ENCODE results near the gene PPFIA1.
A peak's percentile ranks its signal among the peaks of the same experiment; 100 is the strongest.
"Not testable (repeated sequence)": the region's sequence is repeated elsewhere in the genome, so short reads cannot be mapped to it uniquely, and the experiment has no call there.

PPFIA1 gene

DNA sequence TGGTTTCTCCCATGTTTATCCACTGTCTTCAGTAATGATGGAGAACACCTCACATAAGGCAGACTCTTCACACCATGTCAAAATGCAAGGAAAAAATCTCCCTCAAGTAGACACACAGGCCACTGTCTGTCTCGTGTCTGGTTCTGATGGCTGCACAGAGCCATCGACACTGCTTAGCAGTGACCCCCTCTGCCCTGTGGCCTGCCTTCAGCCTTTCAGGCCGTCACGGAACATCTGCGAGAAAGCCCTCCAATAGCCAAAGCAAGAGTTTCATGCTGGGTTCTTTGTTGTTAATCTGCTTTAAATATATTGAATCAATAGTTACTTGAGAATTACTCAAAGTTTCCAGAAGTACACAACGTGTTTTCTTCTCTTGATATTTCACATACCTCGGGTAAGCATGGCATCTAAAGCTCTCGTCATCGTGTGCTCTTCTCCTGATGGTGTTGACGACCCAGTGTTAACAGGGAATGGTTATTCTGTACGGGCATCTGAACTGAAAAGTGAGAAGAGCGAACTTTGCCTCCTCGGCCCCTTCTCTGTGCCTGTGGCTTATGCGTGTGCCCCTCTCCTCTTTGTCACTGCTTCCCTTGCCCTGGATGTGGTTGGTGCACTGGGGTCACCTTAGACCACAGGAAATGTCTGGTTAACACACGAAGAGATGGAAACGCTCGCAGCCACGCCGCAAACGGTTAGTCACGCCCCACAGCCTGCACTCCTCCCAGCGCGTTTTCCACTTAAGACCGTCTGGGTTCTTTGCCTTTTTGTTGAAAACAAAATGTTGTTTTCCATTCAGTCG, 94.5 kb downstream of the PPFIA1 start:
- peak; percentile 89 for DNase-seq

DNA sequence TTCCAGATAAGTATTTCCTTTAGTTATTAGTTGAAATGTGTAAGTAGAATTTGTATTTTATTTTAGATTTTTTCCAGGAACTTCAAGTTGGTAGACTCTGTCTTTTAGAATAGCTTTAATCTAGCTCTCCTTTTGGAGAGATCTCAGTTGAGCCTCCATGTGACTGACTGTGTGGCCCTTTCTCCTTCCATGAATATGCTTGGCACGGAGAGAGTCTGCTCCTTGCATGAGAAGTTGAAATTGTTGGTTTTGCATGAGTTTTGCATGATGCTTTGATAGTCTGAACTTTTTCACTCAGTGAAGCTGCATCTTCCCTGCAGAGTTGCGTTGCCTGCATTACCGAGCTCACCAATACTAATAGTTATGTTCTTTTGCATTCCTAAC, 95.0 kb downstream of the PPFIA1 start:
- DNase-seq = peak; percentile 68

DNA sequence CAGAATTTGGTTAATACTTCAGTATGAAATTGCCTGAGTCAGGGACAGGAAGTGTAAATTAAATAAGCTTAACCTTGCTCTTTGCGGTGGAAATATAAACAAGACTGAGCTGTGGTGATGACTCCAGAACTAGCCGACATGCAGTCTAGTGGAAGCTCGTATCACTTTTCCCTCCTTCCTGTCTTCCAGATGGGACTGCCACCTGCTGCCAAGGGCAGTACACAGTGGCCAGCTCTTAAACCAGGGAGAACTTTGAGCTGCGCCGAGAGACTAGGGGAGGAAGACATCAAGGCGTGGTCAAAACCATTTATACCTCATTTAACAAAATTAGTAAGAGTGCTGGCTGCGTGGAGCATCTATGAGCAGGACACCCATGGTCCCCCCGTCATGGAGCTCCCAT, 96.6 kb downstream of the PPFIA1 start:
- DNase-seq = no peak

DNA sequence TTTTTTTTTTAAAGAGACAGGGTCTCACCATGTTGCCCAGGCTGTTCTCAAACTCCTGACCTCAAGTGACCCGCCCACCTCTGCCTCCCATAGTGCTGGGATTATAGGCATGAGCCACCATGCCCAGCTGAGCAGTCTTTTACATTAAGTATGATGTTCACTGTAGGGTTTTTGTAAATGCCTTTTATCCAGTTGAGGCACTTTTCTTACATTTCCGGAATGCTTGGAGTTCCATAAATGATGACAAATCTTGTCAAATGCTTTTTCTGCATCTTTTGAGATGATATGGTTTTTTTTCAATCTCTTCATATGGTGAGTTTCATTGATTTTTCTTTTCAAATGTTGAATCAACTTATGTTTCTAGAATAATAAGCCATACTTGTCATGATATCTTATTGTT, 98.5 kb downstream of the PPFIA1 start:
- DNase-seq = no peak

DNA sequence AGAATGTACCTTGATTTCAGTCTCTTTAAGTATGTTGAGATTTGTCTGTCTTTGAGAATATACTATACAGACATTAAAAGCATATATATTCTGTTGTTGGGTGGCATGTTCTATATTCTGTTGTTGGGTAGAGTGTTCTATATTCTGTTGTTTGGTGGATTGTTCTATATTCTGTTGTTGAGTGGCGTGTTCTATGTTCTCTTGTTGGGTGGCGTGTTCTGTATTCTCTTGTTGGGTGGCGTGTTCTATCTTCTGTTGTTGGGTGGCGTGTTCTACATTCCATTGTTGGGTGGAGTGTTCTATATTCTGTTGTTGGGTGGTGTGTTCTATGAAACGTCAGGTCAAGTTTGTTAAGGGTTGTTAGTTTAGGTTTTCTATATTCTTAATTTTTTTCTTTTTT, 100.8 kb downstream of the PPFIA1 start:
- no peak for DNase-seq

DNA sequence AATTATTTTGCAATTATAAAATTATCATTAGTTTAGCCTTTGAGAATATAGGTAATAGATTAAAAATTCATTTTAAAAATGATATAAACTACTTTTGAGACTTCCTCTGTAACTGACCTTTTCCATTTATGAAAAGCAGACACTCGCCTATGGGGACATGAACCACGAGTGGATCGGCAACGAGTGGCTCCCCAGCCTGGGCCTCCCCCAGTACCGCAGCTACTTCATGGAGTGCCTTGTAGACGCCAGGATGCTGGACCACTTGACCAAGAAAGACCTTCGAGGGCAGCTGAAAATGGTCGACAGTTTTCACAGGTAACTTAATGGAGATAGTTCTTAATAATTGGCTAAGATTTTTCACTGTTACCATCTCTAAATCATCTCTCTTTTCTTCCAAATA, 101.6 kb downstream of the PPFIA1 start:
- DNase-seq = no peak

DNA sequence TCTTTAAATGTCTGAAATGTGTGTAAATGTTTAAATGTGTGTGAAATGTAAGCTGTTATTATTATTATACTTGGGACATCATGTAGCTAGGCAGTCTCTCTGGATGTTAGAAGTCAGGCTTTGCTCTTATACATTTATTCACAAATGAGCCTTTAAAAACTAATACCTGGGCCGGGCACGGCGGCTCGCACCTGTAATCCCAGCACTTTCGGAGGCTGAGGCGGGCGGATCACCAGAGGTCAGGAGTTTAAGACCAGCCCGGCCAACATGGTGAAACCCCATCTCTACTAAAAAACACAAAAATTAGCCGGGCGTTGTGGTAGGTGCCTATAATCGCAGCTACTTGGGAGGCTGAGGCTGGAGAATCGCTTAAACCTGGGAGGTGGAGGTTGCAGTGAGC, 106.1 kb downstream of the PPFIA1 start:
- no peak for DNase-seq

DNA sequence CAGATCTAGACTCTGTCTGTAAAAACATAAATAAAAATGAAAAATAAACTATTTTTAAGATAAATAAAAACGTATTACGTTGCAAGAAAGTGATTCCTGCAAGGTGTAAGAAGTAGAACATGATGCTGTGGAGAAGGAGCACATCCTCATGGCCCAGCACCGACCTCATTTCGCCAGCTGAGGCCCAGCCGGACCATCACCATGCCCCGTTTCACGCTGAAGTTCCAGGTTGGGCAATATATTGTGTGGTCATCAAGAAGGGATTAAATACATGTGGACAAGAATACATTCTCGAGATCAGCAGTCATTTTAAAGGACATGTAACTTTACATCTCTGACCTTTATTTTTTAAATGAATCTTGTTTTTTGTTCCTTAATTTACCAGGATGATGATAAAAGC, 107.2 kb downstream of the PPFIA1 start:
- no peak for DNase-seq

DNA sequence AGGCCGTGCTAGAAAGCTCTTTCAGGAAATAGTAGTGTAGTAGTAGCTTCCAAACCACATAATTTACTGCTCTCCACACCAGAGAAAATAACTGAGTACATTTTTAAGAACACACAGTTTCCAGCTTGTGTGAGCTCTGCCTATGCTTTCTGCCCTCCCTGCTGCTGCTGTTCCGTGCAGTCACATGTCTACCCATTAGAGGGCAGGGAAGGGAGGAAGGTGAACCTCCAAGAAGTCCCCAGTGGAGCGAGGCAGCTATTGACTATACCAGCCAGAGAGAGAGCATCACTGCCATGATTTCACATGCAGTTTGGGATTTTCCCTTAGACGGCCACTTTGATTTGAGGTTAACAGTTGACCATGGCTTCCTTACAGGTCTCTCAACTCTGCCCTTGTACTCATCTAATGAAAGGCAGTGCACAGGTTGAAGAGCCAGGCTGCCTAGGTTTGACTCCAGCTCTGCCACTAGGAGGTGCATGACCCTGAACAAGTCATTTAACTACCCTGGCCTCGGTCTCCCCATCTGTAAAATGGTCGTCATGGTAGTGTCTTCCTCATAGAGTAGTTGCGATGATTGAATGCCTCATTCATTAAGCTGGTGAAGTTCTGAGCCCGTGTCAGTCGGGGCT, 108.1 kb downstream of the PPFIA1 start:
- DNase-seq = no peak

DNA sequence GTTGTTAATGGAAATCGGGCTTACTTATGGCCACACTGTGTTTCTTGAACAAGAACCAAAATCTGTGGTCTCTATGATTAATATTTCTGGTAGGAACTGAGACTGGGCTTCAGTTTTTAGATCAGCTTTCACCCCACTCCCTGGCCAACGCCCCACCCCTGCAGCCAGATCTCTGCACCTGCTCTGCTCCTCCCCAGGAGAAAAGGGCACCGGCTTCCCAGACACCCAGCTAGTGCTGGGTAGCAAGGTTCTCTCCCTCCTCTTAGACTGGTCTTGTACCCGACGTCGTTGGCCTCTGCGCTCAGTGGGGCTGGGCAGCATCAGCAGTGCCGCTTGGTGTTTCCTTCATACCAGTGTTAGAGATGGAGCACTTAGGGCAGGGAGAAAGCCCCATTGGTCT, 110.9 kb downstream of the PPFIA1 start:
- no peak for DNase-seq

DNA sequence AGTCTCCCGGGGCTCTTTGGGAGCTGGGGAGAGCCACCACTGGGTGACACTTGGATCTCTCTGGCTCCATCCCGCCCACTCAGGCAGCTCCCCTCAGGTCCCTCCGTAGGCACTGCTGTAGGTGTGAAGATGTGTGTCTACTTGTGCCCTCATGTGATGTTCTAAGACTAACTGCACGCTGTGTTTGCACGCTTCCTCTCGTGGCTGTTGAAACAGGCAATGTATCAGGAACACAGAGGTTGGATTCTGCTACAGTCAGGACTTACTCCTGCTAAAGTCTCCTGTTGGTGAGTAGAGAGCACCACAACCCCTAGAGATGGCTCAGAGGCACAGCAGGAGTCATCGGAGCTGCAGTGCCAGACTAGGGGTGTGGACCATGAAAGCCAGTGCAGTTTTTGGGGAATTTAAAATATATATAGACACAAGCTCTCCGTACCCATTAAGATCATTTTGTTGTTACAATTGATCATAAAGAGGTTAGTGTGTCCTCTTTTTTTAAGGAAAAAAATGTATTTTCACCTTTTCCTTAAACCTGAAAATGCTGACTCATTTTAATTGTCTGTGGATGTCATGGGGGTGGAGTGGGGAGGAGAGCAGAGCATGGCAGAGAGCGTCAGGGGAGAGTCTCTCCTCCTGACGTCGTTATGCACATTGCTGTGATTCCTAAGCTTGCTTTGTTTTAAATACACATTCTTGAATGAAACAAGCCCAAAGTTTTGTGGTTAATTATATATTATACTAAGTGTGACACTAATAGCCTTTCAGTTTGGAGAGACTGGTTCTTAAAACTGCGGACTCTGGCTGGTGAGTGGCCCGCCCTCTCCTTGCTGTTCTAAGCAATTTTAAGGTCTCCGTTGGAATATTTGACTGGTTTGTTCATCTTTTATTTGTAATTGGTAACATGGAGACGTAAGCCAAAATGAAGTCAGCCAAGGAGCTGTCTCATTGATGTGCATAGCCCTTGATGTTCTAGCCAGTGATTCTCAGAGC, 111.7 kb downstream of the PPFIA1 start:
- DNase-seq = no peak

DNA sequence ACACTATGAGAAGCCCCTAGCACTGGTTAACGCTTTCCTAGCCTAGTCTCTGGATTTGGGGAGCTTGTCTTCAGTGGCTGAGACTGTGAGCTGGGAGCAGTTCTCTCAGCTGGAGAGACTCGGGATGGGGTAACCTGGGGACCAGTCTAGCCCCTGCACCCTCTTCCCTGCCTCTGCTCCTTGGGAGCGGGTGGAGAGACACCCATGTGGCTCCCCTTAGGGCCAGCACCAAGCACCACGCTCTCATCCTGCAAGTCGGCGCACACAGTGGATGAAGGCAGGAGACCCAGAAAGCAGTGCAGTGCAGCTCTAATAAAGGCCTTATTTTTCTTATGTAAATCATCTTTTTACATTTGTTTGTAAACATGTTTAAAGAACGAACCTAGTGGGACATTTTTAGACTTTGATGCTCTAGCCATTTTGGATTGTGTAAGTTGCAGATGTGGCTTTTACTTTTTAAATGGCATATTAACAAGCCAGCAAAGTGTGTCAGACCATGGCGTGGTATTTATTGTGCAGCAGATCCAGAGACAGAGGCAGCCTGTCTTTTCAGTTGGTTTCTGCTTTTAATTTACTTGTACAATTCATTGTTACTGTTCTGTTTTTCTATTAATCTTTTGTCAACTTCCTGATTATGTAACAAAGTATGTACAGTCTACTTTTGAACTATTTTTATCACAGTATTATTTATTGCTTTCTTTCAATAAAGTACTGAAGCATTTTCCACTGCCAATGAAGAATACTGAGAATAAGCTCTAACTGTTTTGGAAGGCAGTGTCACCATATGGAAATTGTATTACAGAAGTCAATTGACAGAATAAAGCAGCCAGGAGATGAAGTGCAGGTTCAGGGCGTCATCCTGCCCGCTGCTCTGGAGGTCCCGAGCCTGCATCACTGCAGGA, 113.4 kb downstream of the PPFIA1 start:
- DNase-seq = no peak

DNA sequence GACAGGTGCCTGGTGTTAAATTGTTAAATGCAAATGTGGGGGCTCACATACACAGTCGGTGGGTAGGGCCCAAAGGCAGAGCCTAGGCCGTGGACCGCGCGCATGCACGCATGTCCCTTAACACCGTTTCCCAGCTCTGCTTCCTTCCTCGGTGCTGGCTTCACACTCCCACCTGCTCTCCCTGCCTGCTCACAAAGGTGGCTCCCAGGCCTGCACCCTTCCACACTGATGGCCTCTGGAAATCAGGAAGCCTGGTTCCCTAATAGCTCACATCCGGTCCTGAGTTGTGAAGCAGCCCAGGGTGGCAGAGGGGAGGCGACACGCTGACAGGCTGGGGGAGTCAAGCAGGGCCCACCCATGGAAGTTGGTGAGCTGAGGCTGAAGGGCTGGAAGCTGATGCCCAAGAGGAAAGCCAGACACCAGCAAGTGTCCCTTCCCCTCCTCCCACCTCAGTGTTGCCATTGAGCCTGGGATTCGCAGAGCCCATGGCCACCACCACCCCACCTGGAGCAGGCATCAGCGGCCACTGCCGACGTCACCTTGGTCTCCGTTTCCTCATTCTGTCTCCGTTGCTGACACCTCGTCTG, 114.2 kb downstream of the PPFIA1 start:
- DNase-seq = no peak

DNA sequence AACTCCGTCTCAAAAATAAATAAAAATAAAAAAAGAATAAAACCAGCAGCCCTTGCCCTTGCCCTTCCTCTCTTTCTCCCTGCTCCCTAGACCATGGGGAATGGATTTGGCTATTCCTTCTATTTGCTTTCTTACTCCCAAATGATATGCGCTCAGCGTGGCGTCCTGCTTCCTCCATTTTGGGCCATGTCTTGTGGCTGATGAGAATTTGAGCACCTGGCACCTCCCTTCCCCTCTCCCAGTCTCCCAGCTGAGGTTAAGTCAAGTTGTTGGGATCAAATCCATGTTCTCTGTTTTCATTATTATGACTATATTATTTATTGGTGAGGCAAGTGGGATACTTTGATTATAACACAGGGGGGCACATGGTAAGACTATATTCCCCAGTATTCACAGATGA, 117.1 kb downstream of the PPFIA1 start:
- no peak for DNase-seq

DNA sequence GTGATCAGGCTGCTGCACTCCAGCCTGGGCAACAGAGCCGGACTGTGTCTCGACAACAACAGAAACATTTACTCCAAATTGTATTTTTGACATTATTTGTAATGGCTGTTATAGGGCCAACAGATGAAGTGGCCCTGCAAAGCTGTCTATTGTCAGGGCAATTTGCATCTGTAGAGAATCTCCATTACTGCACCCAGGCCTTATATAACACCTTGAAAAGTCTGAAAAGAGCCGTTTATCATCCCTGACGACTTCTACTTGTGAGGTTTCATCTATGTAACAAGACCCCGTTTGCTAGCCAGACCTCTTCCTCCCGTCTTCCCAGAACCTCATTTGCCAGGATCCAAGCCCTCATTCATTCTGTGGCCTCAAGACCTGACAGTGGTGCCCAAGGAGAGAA, 118.7 kb downstream of the PPFIA1 start:
- no peak for DNase-seq

DNA sequence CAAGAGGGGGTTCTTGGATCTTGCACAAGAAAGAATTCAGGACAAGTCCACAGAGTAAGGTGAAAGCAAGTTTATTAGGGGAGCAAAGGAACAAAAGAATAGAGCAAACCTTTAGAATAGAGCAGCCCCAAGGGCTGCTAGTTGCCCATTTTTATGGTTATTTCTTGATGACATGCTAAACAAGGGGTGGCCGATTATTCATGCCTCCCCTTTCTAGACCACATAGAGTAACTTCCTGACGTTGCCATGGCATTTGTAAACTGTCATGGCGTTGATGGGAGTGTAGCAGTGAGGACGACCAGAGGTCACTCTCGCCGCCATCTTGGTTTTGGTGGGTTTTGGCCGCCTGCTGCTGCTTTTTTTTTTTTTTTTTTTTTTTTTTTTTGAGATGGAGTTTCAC, 120.4 kb downstream of the PPFIA1 start:
- DNase-seq = not testable (repeated sequence)

DNA sequence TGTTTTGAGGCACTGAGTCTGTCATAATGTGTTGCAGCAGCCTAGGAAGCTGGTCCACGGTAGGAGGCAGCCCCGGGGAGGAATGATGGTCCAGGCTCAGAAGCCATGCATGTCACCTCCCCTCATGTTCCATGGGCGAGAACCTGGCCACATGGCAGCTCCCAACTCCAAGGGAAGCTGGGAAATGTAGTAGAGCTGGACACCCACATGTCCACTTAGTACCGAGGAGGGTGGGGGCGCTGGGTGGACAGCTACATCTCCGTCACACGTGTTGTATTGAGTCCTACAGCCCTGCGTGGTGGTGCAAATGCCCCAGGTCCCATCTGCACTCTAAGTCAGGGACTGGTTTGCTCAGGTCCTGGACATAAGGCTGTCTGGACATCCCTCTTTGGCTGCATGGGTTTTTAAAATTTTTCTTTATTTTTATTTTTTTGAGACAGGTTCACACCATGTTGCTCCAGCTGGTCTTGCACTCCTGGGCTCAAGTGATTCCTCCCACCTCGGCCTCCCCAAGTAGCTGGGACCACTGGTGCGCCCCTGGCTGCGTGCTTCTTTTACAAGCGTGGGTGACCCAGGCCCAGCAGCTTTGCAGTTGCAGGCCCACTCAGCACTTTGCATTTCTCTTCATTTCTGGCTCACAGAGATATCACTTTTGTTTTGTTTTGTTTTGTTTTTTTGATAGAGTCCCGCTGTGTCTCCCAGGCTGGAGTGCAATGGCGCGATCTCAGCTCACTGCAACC, 123.9 kb downstream of the PPFIA1 start:
- no peak for DNase-seq

DNA sequence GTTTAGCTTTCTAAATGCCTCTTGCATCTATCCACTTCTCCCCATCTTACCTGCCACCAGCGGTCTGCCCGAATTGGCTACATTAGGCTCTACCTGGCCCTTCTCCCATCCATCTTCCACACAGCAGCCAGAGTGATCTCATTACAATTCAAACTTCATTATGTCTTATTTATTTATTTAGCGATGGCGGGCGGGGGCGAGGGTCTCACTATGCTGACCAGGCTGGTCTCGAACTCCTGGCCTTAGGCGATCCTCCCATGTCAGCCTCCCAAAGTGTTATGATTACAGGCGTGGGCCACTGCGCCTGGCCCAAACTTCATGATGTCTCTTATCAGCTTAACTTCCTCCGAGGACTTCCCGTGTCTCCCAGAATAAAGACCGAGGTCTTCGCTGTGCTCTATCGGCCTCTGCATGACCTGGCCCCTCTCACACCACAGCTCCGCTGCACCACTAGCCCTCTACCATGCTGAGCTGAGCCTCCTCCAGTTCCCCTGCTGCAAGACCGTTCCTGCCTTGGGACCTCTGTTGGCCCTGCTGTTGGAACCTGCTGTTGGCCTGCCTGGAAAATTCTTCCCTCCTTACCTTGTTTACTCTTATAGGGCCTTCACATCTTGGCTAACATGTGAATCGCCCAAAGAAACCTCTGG, 127.0 kb downstream of the PPFIA1 start:
- peak; percentile 69 for DNase-seq

DNA sequence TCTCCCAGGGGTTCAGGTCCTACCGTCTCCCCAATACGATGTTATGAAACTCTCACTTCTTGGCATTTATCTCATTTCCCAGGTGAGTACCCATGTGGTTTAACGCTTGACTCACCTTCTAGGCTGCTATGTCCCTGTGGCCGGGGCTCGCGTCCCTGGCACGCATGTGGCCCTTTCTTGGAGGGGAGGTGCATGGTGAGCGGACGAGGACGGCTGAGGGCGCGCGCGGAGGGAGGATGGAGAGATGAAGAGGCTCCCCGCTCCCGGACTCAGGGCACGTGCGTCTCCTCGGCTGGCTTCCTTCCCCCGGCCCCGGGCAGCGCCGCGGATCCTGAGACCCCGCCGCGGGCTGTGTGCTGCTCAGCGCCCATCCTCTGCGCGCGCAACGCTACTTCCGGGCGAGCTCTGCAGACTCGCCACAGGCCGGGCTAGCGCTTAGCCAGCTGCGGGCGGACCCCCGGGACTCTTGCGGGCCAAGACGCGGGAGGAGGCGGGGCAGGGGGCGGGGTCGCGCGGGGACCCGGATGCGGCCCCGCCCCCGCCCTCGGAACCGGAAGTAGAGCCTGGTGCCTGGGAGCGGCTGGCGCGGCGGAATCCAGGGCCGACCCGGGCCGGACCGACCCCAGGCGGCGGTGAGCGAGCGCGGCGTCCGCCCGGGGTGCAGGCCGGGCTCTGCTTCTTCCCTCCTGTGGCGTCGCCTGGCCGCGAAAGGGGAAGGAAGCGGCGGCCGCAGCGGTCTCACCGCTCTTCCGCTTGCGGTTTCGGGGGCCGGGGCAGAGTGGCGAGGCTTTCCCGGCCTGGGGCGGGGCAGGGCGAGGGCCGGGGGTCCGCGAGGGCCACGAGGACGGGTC, 127.7 kb downstream of the PPFIA1 start, which contains the start of gene CTTN:
Gene CTTN, plus strand, starts transcription at position 547 of the 851 bp plus-strand sequence. CDS start 8,769 bp downstream, outside the sequence.
- peak; percentile 79 for DNase-seq

Data from KG1 (cell line).